MCF 10A (cell line): ENCODE measurements around the gene TNNI3K. TPM values are rescaled to one million over a fixed set of nuclear protein-coding genes. Genes with fewer than 3 reads are reported as not detected.

Experiments used
- BruUV-seq: library from RNA; stranded (reverse); fragments of 400-500 nt; replicated peaks from 2 replicates; lab custom pipeline; 2021; lab: Mats Ljungman, UMichigan
- CTCF ChIA-PET: fragments of 300-600 bp; sonication (Branson Sonifier 250); formaldehyde crosslinking; extraction: SDS; loops from one replicate; lab custom pipeline; 2021; ENCODE audit warnings: antibody characterized with exemption, inconsistent platforms; lab: Yijun Ruan, JAX
- POLR2A ChIA-PET: fragments of 300-600, 350-650 bp; sonication (Branson Sonifier 250); formaldehyde crosslinking; extraction: SDS; loops from one replicate; lab custom pipeline; 2020; ENCODE audit warnings: antibody characterized with exemption, inconsistent platforms; lab: Yijun Ruan, JAX
- DNase-seq: peaks from one replicate; pipeline ENCODE4 v3.0.0-alpha.2; 2018; ENCODE audit not compliant: unreplicated experiment
- H3K27ac Mint-ChIP-seq: one replicate; pipeline ENCODE4 v1.8.0; 2022; ENCODE audit warnings: mild to moderate bottlenecking, low read depth, mixed read lengths; ENCODE audit not compliant: unreplicated experiment
- H3K27me3 Mint-ChIP-seq: one replicate; pipeline ENCODE4 v1.8.0; 2022; ENCODE audit warnings: mixed read lengths; ENCODE audit not compliant: insufficient read depth, unreplicated experiment
- H3K36me3 Mint-ChIP-seq: one replicate; pipeline ENCODE4 v1.8.0; 2022; ENCODE audit warnings: mild to moderate bottlenecking, moderate library complexity, mixed read lengths; ENCODE audit not compliant: insufficient read depth, unreplicated experiment
- H3K4me1 Mint-ChIP-seq: one replicate; pipeline ENCODE4 v1.8.0; 2022; ENCODE audit warnings: mixed read lengths; ENCODE audit not compliant: insufficient read depth, unreplicated experiment
- H3K4me3 Mint-ChIP-seq: one replicate; pipeline ENCODE4 v1.8.0; 2022; ENCODE audit warnings: mild to moderate bottlenecking, moderate library complexity, mixed read lengths; ENCODE audit not compliant: unreplicated experiment
- H3K9me3 Mint-ChIP-seq: one replicate; pipeline ENCODE4 v1.8.0; 2022; ENCODE audit warnings: mixed read lengths; ENCODE audit not compliant: unreplicated experiment
- CTCF ChIP-seq: fragments of 200-600 bp; IDR thresholded peaks from one replicate; pipeline ENCODE4 v1.8.0; 2022; ENCODE audit warnings: antibody characterized with exemption, mild to moderate bottlenecking; ENCODE audit not compliant: unreplicated experiment
- intact Hi-C: fragments of 100-400 bp; cut with micrococcal nuclease; formaldehyde crosslinking; loops from 2 replicates; pipeline ENCODE4 v1.14.1; 2022
- total RNA-seq: library from RNA; stranded (reverse); gene quantifications from 2 replicates; pipeline ENCODE4 v1.2.3, GENCODE V29; 2022

TNNI3K gene
- total RNA-seq, 1 experiment from 2014 or later: not detected

GRCh38 chr1:74571891-74572290 lies 336.7 kb downstream of the TNNI3K start:
- H3K27me3 Mint-ChIP-seq: peaks cover 10% of the 10 kb centered on the region
- H3K4me1 Mint-ChIP-seq: no peaks in the 10 kb centered on the region
- ChIA-PET POLR2A (no interaction called here), CTCF (interaction anchor here (0.5 to 0.6 kb wide), 3 partner anchors 95 to 868 kb away, joined by 3 read pairs; no protein-coding TSS in a partner anchor)
- no peak for DNase-seq
- no peaks in the 10 kb centered on the region for H3K9me3 Mint-ChIP-seq
- no peak overlapping the region for H3K4me3 Mint-ChIP-seq
- intact Hi-C loops: no loop called here
- no peaks in the 10 kb centered on the region for H3K36me3 Mint-ChIP-seq
- BruUV-seq: no TSS peak
- no peak for TF ChIP-seq CTCF
- no peak overlapping the region for H3K27ac Mint-ChIP-seq

- DNase-seq: no peak
- ChIA-PET CTCF (no interaction called here), POLR2A (no interaction called here)
- TF ChIP-seq CTCF: no peak
- H3K27ac Mint-ChIP-seq: no peak overlapping the region
- no peak overlapping the region for H3K4me3 Mint-ChIP-seq
- no TSS peak for BruUV-seq
- H3K9me3 Mint-ChIP-seq: peaks cover 8% of the 10 kb centered on the region
- H3K4me1 Mint-ChIP-seq: no peaks in the 10 kb centered on the region
- intact Hi-C loops: no loop called here
- H3K27me3 Mint-ChIP-seq: peaks cover 26% of the 10 kb centered on the region
- no peaks in the 10 kb centered on the region for H3K36me3 Mint-ChIP-seq
Observed at GRCh38 chr1:74578101-74578500, 342.9 kb downstream of the TNNI3K start.

- POLR2A ChIA-PET: no interaction called here
- Mint-ChIP-seq H3K4me3 (no peak overlapping the region), H3K27me3 (peaks cover 39% of the 10 kb centered on the region), H3K36me3 (no peaks in the 10 kb centered on the region), H3K27ac (no peak overlapping the region), H3K4me1 (no peaks in the 10 kb centered on the region), H3K9me3 (peaks cover 8% of the 10 kb centered on the region)
- CTCF ChIA-PET: interaction anchor here (0.5 to 0.7 kb wide), 2 partner anchors 92 to 370 kb away, joined by 3 read pairs; no protein-coding TSS in a partner anchor
- intact Hi-C loops: no loop called here
- DNase-seq: no peak
- no peak for TF ChIP-seq CTCF
- no TSS peak for BruUV-seq
Observed at GRCh38 chr1:74579425-74579824, 344.2 kb downstream of the TNNI3K start.

- Mint-ChIP-seq H3K4me3 (no peak overlapping the region), H3K9me3 (peaks cover 12% of the 10 kb centered on the region), H3K27me3 (peaks cover 27% of the 10 kb centered on the region), H3K4me1 (no peaks in the 10 kb centered on the region), H3K27ac (no peak overlapping the region), H3K36me3 (no peaks in the 10 kb centered on the region)
- ChIA-PET POLR2A (no interaction called here), CTCF (no interaction called here)
- no TSS peak for BruUV-seq
- intact Hi-C loops: no loop called here
- TF ChIP-seq CTCF: no peak
- DNase-seq: no peak
Observed at GRCh38 chr1:74583397-74583796, 348.2 kb downstream of the TNNI3K start.
